GM12878 (cell line): ENCODE measurements around the gene NGRN. TPM values are rescaled to one million over a fixed set of nuclear protein-coding genes. Genes with fewer than 3 reads are reported as not detected.

Source experiments
- ATAC-seq: fragments of 200-7000 bp; cut with Tn5 transposase; 3 replicates; pipeline ENCODE4 v1.9.1; 2020; ENCODE audit warnings: mild to moderate bottlenecking, moderate library complexity
- BruUV-seq: library from RNA; stranded (reverse); fragments of 400-500 nt; replicated peaks from 2 replicates; lab custom pipeline; 2021; lab: Mats Ljungman, UMichigan
- CTCF ChIA-PET: fragments of 300-600 bp; sonication (Branson Sonifier 250); formaldehyde crosslinking; extraction: SDS; loops from one replicate; lab custom pipeline; 2021; ENCODE audit warnings: inconsistent platforms; lab: Yijun Ruan, JAX
- POLR2A ChIA-PET: fragments of 350-600 bp; formaldehyde crosslinking; extraction: SDS; loops from one replicate; lab custom pipeline; 2021; ENCODE audit warnings: inconsistent platforms; lab: Charles Lee
- RAD21 ChIA-PET: fragments of 300-600 bp; sonication (Branson Sonifier 250); formaldehyde crosslinking; loops from one replicate; lab custom pipeline; 2023; ENCODE audit warnings: antibody characterized with exemption; ENCODE audit not compliant: unreplicated experiment; lab: Charles Lee
- SMC1A ChIA-PET: fragments of 300-600 bp; sonication (Branson Sonifier 250); formaldehyde crosslinking; loops from one replicate; lab custom pipeline; 2023; ENCODE audit not compliant: unreplicated experiment, uncharacterized antibody; lab: Charles Lee
- DNase-seq: peaks from one replicate; pipeline ENCODE4 v3.0.0-alpha.2; 2011; ENCODE audit warnings: low read depth, low spot score
- FAIRE-seq: peaks from 3 replicates; lab custom pipeline; 2011; peaks lifted over from hg19 to GRCh38; lab: Jason Lieb, UNC
- H2AFZ ChIP-seq: 2 replicates; pipeline ENCODE4 v1.6.0; 2011; ENCODE audit warnings: low read depth, low read length, control low read depth; ENCODE audit not compliant: control insufficient read depth
- H3K27ac ChIP-seq: 2 replicates; pipeline ENCODE4 v1.5.1; 2011; ENCODE audit warnings: control low read depth; ENCODE audit not compliant: control insufficient read depth, insufficient read depth
- H3K27me3 ChIP-seq, 2 experiments: replicated peaks in 1 of 2; 2 replicates each; pipeline versions ENCODE4 v1.6.0 to v1.6.1; 2011; ENCODE audit warnings: low read length in 1 of 2; ENCODE audit not compliant: control insufficient read depth in 2 of 2, insufficient read depth in 2 of 2
- H3K36me3 ChIP-seq, 2 experiments: 2 replicates each; pipeline ENCODE4 v1.5.1; 2011; ENCODE audit warnings: low read length in 1 of 2; ENCODE audit not compliant: control insufficient read depth in 2 of 2, insufficient read depth in 2 of 2
- H3K4me1 ChIP-seq: 2 replicates; pipeline ENCODE4 v1.6.1; 2011; ENCODE audit warnings: mild to moderate bottlenecking, low read length, moderate library complexity, mixed read lengths; ENCODE audit not compliant: control insufficient read depth, insufficient read depth
- H3K4me2 ChIP-seq: 2 replicates; pipeline ENCODE4 v1.6.0; 2011; ENCODE audit warnings: control low read depth; ENCODE audit not compliant: control insufficient read depth, insufficient read depth
- H3K4me3 ChIP-seq: fragments of 200-600 bp; sonication (generic); 2 replicates; pipeline ENCODE4 v1.5.1; 2016
- H3K79me2 ChIP-seq: 2 replicates; pipeline ENCODE4 v1.6.0; 2011; ENCODE audit warnings: low read length; ENCODE audit not compliant: control insufficient read depth, insufficient read depth
- H3K9ac ChIP-seq: 2 replicates; pipeline ENCODE4 v1.8.0; 2011; ENCODE audit warnings: low read length, control low read depth, mixed read lengths; ENCODE audit not compliant: control insufficient read depth, insufficient read depth
- H3K9me3 ChIP-seq: replicated peaks from 3 replicates; pipeline ENCODE4 v1.5.1; 2011; ENCODE audit warnings: mild to moderate bottlenecking, low read length; ENCODE audit not compliant: control insufficient read depth, insufficient read depth
- H4K20me1 ChIP-seq: 2 replicates; pipeline ENCODE4 v1.6.0; 2011; ENCODE audit not compliant: control insufficient read depth, insufficient read depth
- ATF7 ChIP-seq: fragments of 450-650 bp; IDR thresholded peaks from 2 replicates; pipeline ENCODE4 v1.6.1; 2016; ENCODE audit warnings: low read depth, mild to moderate bottlenecking
- EED ChIP-seq: sonication (generic); IDR thresholded peaks from 2 replicates; pipeline ENCODE4 v1.6.1; 2016; ENCODE audit warnings: antibody characterized with exemption, low read depth
- FOXM1 ChIP-seq: IDR thresholded peaks from 2 replicates; pipeline ENCODE4 v1.6.1; 2012; ENCODE audit warnings: low read depth, mild to moderate bottlenecking, inconsistent platforms, low read length, moderate library complexity
- GABPA ChIP-seq: IDR thresholded peaks from 2 replicates; pipeline ENCODE4 v1.6.1; 2014; ENCODE audit warnings: antibody characterized with exemption, low read depth, mild to moderate bottlenecking, inconsistent platforms
- HSF1 ChIP-seq: fragments of 150-350 bp; IDR thresholded peaks from 2 replicates; pipeline ENCODE4 v1.6.1; 2014; ENCODE audit warnings: mild to moderate bottlenecking, low read depth, low read length
- IKZF2 ChIP-seq, 2 experiments: fragments of 450-650 bp; IDR thresholded peaks; 2 replicates each; pipeline ENCODE4 v1.6.1; 2017; ENCODE audit warnings: mild to moderate bottlenecking in 2 of 2, moderate library complexity in 2 of 2
- KAT2A ChIP-seq: conservative IDR thresholded peaks from 2 replicates; pipeline ENCODE4 v1.6.1; 2011; ENCODE audit warnings: low read depth, low read length; ENCODE audit not compliant: control insufficient read depth
- MTA3 ChIP-seq: IDR thresholded peaks from 2 replicates; pipeline ENCODE4 v1.6.1; 2012; ENCODE audit warnings: low read length, inconsistent platforms, borderline replicate concordance
- NR2C1 ChIP-seq: fragments of 450-650 bp; IDR thresholded peaks from 2 replicates; pipeline ENCODE4 v1.6.1; 2017; ENCODE audit warnings: antibody characterized with exemption, mild to moderate bottlenecking, moderate library complexity
- RAD21 ChIP-seq: IDR thresholded peaks from 2 replicates; pipeline ENCODE4 v1.6.1; 2011; ENCODE audit warnings: mild to moderate bottlenecking, low read depth, low read length, moderate library complexity; ENCODE audit not compliant: insufficient read depth
- RBBP5 ChIP-seq: fragments of 200-600 bp; sonication (generic); conservative IDR thresholded peaks from 2 replicates; pipeline ENCODE4 v1.6.1; 2016
- RUNX3 ChIP-seq: IDR thresholded peaks from 2 replicates; pipeline ENCODE4 v1.6.1; 2012; ENCODE audit warnings: low read length, inconsistent platforms
- WGBS: methylation state at CpG from one replicate; pipeline ENCODE4 v1.1.6; 2016; ENCODE audit warnings: low lambda C conversion rate; ENCODE audit not compliant: insufficient replicate concordance, insufficient coverage; ENCODE audit errors: missing lambda C conversion rate; 5-methylcytosine and 5-hydroxymethylcytosine counted together
- in situ Hi-C: fragments of 300-500 bp; cut with MboI; formaldehyde crosslinking; loops from 9 replicates; pipeline ENCODE4 v1.14.3; 2018; ENCODE audit warnings: mixed read lengths
- intact Hi-C: fragments of 100-400 bp; cut with micrococcal nuclease; formaldehyde crosslinking; loops from one replicate; pipeline ENCODE4 v1.14.2; 2022; ENCODE audit not compliant: unreplicated experiment
- polyA plus RNA-seq, 11 experiments: library from polyadenylated mRNA; depleted of rRNA in 4 of 11; unstranded in 6 of 11; stranded (reverse) in 5 of 11; fragments of >200 nt; fragmentation: Nextera tagmentation in 4 of 11; fragmentation: Illumina TruSeq in 1 of 11; extraction: Ambion mirVana in 4 of 11; extraction: Trizol in 1 of 11; gene quantifications; 1 replicate in 1 of 11; 2 replicates in 10 of 11; pipeline versions ENCODE4 v1.2.1 to v1.2.3, GENCODE V29; 2011 to 2016; ENCODE audit warnings: inconsistent platforms in 2 of 11, missing spikeins in 2 of 11, low read depth in 1 of 11
- total RNA-seq, 4 experiments: library from RNA; depleted of rRNA in 3 of 4; stranded (reverse); fragments of >200 nt in 3 of 4; fragmentation: Illumina TruSeq in 1 of 4; extraction: Trizol in 1 of 4; gene quantifications; 2 replicates each; pipeline versions ENCODE4 v1.2.1 to v1.2.3, GENCODE V29; 2013 to 2021
- TF ChIP-seq, protein P1 (sequence below): IDR thresholded peaks from 2 replicates; pipeline ENCODE4 v1.6.1; 2012; ENCODE audit warnings: low read depth, low read length, improper control_type of control experiment
- TF ChIP-seq, protein P2 (sequence below): fragments of 450-650 bp; IDR thresholded peaks from 2 replicates; pipeline ENCODE4 v1.6.1; 2018; ENCODE audit warnings: mild to moderate bottlenecking, low read depth, moderate library complexity; ENCODE audit not compliant: partially characterized antibody

The NGRN gene
- total and polyA plus RNA-seq, 10 of the 15 experiments (the other 5 are each of a cell fraction or from before 2014, with no cell fraction given), result 5.8 to 31.3 (median 23.2) TPM

- TF ChIP-seq ATF7 (no peak), HSF1 (no peak), MTA3 (no peak), RBBP5 (no peak), IKZF2 (IDR thresholded peaks at IDR 0.05) (peak in 1 of 2 experiments; percentile 29; a peak in 1 of 4 replicates)
Measured at GRCh38 chr15:90249203-90249863, 16.1 kb upstream of the NGRN start, which contains the start of gene TTLL13 (continued).

DNA sequence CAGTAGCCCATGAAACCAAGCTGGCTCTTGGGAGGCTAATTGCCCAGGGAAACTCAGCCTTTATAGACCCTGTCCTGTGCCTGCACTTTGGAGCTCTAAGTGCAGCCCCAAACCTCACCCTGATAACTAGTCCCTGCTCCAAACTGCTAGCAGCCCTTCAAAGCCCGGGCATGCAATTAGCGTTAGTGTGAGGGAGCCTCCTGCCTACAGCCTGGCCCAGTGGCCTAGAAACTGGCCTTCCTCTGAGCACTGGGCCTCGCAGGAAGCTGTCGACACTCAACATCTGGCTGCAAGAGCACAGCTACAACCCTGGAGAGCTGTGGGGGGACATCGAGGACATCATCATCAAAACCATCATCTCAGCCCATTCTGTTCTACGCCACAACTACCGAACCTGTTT is 7.7 kb upstream of the NGRN start:
- Histone ChIP-seq H3K27ac (no peak overlapping the region), H3K36me3 (no peaks in the 10 kb centered on the region), H3K9ac (no peak overlapping the region), H3K27me3 (no peaks in the 10 kb centered on the region; a peak in 1 of 4 replicates), H3K9me3 (no peaks in the 10 kb centered on the region), H4K20me1 (no peaks in the 10 kb centered on the region), H3K79me2 (no peaks in the 10 kb centered on the region), H2AFZ (no peak overlapping the region), H3K4me3 (no peak overlapping the region), H3K4me2 (no peak overlapping the region), H3K4me1 (peaks cover 22% of the 10 kb centered on the region)
- SMC1A ChIA-PET, result interaction anchor here (0.7 kb wide), 1 partner anchor 44 kb away, joined by 3 read pairs; no protein-coding TSS in a partner anchor
- FAIRE-seq (no peak), ATAC-seq (no peak), DNase-seq (no peak)
- intact Hi-C loops (loop anchor here (2.0 kb wide), 1 partner anchor 25 kb away; the partner anchor contains the start of gene CIB1), in situ Hi-C loops (no loop called here)
- POLR2A ChIA-PET, result interaction anchor here (0.5 to 2.2 kb wide), 3 partner anchors 9 to 25 kb away, joined by 3 to 10 read pairs (median 4); partner anchors contain the start of gene TTLL13
- WGBS, result 87% methylated on average over 7 of the region's 7 CpGs
- TF ChIP-seq NR2C1 (no peak), KAT2A (no peak), EED (no peak), RUNX3 (no peak), GABPA (no peak), RAD21 (no peak), FOXM1 (no peak)
- TF ChIP-seq, protein P1, sequence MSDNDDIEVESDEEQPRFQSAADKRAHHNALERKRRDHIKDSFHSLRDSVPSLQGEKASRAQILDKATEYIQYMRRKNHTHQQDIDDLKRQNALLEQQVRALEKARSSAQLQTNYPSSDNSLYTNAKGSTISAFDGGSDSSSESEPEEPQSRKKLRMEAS, result no peak
- TF ChIP-seq, protein P2, sequence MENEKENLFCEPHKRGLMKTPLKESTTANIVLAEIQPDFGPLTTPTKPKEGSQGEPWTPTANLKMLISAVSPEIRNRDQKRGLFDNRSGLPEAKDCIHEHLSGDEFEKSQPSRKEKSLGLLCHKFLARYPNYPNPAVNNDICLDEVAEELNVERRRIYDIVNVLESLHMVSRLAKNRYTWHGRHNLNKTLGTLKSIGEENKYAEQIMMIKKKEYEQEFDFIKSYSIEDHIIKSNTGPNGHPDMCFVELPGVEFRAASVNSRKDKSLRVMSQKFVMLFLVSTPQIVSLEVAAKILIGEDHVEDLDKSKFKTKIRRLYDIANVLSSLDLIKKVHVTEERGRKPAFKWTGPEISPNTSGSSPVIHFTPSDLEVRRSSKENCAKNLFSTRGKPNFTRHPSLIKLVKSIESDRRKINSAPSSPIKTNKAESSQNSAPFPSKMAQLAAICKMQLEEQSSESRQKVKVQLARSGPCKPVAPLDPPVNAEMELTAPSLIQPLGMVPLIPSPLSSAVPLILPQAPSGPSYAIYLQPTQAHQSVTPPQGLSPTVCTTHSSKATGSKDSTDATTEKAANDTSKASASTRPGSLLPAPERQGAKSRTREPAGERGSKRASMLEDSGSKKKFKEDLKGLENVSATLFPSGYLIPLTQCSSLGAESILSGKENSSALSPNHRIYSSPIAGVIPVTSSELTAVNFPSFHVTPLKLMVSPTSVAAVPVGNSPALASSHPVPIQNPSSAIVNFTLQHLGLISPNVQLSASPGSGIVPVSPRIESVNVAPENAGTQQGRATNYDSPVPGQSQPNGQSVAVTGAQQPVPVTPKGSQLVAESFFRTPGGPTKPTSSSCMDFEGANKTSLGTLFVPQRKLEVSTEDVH, result no peak
- CTCF ChIA-PET, result interaction anchor here (1.0 to 1.3 kb wide), 3 partner anchors 9 to 58 kb away, joined by 3 read pairs; no protein-coding TSS in a partner anchor
- no TSS peak for BruUV-seq
- RAD21 ChIA-PET, result no interaction called here
